UCSD-AML1 (cell line): ENCODE results near the gene ISYNA1.

Source experiments
- DNase-seq: peaks from one replicate; lab custom pipeline; 2025; ENCODE audit not compliant: unreplicated experiment; lab: John Stamatoyannopoulos, UW

The ISYNA1 gene

DNA sequence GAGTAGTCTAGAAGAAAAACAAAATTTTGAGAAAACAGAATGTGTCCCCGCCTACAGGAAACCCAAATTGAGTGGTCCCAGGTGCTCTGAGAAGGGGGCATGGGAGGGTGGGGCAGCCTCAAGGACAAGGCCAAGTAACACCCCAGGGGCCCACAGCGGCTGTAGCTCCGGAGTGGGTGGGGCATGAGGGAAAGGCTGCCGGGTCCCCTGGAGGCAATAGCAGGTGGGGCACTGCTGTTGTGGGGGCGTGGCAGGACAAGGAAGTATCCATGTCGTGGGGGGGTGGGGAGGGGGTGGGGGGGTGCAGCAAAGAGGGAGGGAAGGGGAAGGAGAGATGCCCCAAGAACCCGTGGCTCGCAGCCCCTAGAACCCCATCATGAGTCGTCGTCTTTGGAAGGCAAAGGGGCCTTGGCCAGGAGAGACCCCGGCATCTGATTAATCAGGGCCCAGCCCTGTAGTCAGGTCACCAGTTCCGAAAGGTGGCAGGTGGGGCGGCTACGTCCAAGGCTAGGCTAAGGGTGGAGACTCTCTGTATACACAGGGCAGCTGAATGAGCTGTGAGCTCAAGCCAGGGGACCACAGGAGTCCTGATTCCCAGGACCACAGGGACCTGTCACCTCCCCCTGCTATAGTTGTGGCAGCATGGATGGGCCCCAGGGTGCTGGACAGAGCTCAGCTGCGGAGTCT is 7.5 kb upstream of the ISYNA1 start:
- no peak for DNase-seq

DNA sequence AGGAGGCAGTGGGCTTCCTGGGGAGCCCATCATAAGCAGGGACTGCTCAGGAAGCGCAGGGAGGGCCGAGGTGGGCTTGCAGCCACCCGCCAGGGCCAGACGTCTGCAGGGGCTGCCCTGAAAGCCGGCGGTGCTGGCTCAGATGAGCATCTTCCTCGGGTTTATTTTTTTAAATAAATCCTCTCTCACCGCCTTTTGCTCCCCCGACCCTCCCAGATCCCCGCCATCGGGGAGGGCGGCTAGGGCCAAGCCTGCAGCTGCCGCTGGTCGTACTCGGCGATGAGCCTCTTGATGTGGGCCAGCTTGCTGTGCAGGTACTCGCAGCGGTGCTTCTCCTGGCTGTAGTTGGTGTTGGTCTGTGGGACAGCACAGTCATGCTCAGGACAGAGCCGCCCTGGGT is 6.6 kb upstream of the ISYNA1 start:
- DNase-seq = no peak

DNA sequence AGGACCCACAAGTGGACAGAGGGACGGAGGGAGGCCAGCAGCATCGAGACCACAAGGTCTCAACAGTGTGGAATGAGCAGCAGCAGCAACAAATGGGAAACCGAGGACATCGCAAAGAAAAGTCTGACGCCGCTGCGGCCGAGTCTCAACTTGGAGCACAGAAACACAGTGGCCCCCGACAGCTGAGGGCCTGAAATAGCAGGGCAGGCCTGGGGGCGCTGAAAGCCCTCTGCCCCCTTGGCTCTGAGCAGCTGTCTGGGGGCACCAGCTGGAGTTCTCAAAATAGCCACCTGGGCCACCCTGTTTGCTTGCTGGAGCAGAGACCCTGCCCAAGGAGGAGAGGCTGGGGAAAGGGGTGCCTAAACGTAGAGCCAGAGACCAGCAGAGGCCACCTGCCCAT is 5.9 kb upstream of the ISYNA1 start:
- DNase-seq = no peak

DNA sequence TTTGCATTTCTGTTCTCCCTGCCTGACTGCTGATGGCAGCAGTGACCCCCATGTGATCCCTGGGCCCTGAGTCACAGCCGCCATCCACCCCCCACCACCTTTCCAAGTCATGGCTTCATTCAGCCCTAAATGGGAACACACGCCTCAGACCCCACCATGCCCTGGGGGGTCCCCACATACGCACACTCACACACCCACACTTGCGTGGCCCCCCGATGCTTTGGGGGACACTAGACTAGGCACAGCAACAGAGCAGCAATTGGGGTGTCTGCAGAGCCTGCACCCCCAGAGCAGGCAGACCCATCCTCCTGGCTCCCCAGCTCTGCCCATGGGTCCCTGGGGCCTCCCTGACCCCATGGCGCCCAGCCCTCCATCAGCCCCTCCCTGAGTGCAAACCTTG is 5.5 kb upstream of the ISYNA1 start:
- no peak for DNase-seq

DNA sequence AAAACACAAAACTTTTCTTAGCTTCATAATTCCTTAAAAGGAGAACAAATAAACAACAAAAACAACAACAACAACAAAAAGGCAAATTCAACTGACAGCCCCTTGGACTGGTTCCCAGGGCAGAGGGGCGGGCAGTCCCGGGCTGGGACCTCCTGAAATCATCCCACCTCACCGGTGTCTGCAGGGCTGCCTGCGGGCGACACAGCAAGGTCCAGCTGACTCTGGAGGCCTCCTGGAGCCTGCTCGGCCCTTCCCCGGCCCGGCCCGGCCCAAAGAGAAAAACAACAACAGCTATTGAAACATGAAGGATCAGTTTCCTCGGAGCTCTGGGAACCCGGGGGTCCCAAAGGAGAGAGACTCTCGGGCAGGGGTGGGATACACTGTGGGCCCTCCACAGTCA is 5.0 kb upstream of the ISYNA1 start:
- no peak for DNase-seq

DNA sequence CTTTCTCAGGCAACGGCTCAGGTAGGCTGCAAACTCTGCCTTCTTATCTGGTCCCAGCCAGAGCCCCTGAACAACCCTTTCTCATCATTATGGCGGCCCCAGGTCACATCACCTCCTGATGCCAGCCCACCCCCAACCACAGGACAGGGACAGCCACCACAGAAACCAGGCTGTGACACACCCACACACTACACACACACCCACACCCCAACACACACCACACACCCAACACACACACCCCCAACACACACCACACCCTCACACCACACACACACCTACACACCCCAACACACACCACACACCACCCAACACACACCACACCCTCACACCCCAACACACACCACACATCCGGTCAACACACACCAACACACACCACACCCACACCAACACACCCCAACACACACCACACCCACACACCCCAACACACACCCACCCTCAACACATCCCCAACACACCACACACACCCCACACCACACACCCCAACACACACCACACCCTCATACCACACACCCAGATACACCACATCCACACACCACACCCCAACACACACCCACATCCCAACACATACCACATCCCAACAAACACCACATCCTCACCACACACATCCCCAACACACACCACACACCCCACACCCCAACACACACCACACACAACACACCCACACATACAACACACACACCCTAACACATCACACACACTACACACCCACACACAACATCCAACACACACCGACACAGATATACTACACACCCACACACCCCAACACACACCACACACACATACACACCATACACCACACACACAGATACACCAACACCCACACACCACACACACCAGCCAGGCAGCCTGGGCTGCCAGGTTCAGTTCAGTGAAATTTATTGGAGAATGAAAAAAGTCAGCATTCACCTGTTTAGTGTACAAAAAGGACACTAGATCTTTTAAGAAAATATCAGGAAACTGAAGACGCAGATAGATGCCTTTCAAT is 4.2 kb upstream of the ISYNA1 start:
- no peak for DNase-seq

DNA sequence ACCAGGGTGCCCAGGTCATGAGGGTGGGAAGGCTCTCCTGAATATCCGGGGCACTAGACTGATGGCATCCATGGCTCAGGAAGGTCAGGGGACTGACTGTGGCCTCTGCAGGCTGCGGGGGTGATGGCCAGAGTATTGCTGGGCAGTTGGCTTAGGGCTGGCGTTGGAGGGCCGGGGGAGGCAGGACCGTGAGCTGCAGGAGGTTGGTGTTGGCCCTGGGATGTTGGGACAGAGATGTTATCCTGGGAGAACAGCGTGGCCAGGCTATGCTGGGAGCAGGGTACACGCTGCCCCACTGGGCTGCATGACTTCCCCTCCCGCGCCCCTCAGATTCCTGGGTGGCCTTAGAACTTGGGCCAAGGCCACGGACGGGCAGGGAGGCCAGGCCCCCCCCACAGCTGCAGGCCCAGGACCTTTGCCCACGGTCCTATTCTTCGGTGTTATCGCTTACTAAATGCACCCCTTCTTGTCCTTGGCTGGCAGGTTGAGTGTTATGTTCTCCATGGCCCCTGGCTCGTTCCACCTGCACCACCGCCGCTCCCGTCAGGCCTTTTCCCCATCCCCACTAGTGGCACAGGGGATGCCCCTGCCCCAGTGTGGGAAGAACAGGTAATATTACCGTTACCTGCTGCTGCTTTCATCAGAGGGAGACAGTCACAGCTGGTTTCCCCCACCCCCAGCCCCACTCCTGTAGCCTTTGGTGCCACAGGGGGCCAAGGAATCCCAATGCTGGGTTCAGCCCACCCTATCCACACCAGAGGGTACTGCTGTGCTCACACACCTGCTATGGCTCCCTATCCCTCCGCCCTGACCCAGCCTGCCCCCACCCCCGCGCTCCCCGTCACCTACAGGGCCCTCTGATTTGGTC is 3.2 kb upstream of the ISYNA1 start:
- no peak for DNase-seq

DNA sequence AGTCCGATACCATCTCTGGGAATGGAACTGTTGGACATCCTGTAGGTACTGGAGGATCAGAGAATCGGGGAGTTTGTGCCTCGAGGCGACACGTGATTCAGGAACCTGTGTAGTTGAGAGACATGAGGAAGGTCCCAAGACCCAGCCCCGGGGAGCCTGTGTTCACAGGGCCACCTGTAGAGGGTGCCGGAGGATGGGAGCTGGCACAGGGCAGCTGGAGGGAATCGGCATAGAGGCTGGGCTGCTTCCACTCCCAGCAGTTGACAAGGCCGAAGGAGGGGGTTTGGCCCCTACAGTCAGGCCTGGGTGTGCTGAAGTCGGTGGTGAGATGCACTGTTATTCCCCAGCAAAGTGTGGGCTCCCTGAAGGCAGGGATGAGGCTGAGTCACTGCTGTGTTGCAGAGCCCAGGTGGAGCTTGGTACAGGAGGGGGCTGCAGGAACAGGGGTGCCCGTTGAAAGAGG is 2.5 kb upstream of the ISYNA1 start:
- DNase-seq = peak; percentile 51

DNA sequence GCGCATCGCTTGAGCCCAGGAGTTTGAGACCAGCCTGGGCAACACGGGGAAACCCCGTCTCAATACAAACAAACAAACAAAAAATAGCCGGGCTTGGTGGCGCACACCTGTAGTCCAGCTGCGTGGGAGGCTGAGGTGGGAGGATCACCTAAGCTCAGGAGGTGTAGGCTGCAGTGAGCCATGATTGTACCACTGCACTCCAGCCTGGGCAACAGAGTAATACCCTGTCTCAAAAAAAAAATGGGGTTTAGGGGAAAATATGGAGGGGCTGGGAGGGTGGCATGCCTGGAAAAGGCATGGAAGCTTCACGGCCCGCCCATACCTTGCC is 1.9 kb upstream of the ISYNA1 start:
- DNase-seq = no peak

DNA sequence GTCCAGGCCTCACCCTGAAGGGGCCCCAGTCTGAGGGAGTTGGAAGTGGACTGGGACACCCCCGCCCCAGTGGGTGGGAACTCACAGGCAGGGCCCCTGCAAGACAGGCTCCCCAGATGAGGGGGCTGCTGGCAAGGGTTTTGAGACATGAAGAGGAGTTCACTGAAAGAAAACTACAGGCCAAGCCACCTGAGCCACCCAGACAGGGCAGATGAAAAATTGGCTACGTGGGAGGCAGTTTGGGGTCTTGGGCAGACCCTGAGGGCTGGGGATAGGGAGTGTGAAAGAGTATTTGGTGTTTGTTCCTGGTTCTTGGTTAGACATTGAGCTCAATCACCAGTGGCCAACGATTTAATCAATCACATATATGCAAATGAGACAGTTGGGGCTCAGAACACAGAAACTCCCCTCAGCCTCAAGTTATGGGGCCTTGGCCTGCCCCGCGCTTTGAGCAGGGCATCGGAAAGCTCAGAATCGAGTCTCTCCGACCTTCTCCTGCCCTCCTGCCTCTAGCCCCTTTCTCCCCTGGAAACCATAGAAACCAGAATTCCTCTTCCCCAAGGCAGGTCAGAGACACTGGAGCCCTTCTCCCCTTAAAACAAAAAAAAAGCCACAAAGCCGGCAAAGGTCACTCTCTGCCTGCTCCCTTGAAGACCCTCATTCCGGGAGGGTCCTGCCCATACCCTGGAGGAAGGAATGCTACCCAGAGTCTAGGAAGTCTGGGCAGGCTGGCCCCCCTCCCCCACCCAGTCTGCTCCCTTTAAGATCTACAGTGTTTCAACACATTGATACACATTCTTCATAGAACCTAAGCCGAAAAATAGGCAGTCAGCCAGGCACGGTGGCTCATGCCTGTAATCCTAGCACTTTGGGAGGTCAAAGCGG is 1.3 kb upstream of the ISYNA1 start:
- DNase-seq = no peak

DNA sequence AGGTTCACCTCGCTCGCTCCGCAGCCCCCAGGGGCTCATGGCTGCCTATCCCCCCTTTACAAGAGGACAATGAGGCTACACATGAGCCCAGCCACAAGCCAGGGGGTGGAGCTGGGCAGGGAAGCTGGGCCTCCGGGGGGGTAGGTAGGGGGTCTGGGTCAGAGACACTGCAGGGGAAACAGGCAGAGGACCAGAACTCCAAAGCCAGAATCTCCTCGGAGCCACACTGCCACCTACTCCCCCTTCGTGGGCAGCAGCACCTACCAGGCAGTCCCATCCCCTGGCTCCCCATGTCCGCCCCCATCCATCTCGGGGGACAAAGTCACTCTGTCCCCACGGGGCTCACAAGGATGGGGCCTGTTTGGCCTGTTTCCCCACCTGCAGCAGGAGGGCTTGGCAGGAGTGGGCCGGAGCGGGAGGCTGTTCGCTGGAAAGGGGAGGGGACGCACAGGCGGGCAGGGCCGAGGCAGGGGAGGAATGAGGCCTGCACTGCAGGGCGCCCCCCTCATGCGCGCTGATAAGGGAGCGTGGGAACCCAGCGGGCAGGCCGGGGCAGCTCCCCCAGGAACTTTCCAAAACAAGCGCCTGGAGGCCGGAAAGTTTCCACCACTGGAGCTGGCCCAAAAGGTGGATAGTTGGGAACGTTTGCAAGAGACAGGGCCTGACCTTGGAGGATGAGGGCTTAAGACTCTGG is 545 bp upstream of the ISYNA1 start:
- DNase-seq = peak; percentile 21

DNA sequence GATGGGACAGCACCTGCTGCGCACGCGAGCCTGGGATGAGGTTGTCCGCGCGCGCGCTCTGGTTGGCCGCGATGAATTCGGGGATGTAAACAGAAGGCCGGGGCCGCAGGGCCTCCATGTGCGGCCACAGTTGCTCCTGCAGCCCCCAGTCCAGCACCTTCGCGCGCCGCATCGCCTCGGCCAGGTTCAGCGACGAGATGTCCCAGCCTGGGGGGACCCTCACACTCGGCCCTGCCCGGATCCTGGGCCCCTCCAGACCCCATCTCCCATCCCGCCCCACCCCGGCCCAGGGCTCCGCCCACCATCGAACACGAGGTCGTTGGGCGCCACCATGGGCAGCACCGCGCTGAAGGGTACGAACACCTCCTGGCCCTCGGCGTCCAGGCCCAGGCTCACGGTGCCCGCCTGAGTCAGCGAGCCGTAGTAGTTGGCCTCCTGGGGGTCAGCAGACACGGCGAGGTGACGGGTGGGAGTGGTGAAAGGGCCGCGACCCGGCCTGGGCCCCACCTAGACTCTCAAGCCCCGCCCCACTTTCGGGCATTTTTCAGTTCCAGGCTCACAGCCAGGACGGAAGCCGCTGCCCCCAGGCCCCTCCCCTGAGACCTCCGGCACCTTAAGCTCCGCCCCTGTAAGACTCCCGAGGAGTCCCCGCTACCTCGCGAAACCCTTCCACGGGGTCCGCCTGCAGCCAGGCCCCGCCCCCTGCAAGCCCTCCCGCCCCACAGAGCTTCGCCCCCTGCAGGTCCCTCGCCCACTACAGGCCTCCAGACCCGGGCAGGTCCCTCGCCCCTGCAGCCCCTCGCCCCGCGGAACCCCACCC is 1.1 kb downstream of the ISYNA1 start:
- peak; percentile 65 for DNase-seq

DNA sequence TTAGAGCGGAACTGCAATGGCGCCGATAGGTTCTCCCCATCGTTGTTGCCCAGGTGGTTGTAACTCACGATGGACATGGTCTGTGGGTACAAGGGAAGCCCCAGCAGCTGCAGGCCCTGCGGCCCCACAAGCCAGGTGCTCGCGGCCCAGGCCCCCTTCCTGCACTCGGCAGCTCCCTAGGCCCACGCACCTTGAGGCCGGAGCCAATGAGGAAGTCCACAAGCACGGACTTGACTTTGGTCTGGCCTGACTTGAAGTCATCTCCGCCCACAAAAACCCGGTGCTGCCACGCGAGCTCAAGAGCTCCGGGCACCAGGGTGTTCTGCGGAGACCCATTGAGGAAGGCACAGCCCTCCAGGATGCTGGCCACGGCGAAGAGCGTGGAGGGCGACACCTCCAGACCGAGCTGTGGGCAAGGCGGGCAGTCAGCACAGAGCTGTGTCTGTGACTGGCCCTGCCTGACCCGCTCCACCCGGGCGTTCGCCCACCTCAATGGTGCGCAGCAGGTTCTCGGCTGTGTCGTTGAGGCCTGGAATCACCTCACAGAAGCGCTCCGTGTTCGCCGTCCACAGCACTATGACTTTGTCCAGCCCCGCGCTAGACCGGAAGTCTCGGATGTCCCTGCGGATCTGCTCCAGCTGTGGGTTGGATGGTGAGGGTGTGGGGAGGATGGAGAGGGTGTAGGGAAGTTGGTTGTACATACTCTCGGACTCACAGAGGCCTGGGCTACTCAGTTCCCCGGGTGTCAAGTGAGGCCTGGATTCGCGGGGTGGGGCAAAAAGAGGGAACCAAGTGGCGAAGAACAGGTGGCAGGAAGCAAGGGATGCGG is 1.9 kb downstream of the ISYNA1 start:
- DNase-seq = no peak

DNA sequence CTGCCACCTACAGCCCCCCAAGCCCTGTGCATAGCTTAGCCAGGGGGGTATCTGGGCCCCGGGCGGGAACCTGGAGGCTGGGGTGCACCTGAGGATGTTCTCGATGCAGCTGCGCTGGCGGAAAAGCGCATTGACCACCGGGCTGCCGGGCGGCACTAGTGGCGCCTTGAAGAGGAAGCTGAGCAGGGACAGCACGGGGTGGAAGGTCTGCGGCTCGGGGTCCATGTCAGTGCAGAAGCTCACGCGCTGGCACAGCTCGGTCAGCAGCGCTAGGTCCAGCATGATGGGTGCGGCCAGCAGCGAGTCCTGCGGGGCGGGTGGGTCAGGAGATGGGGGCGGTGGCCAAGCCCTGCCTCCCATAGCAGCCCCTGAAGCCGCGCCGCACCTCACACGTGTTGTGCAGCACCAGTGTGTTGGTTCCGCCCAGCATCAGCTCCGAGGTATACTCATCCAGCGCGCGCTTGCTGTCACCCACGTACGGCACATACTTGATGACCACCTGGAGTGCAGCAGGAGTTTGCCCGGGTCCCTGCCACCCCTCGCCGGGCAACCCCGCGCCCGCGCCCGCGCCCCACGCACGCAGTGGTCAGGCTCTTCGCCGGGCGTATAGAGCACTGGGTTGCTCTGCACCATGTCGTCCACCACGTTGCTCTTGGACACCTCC is 2.6 kb downstream of the ISYNA1 start:
- DNase-seq = no peak

DNA sequence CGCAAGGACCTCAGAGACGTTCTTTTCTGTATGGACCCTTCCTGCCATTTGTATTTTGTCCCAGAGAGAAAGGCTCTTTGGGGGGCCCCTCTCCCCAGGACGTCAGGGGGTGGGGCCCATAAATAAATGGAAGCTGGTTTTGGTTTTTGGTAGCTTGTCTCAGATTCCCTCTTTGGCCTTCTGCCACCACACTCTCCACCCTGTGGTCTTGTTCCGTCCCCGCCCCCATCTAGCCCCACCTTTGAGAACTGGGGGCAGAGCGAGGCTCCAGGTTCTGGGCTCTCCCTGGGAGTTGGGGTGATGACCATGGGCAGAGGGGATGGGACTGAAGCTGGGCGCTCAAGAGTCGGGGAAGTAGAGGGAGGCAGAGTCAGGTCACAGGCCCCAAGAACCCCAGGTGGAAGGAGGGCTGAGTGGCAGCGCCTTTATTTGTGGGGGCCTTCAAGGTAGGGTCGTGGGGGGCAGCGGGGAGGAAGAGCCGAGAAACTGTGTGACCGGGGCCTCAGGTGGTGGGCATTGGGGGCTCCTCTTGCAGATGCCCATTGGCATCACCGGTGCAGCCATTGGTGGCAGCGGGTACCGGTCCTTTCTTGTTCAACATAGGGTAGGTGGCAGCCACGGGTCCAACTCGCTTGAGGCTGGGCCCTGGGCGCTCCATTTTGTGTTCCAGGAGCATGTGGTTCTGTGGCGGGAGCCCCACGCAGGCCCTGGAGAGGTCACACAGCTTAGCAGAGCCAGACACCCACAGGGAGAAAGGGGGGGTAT is 3.3 kb downstream of the ISYNA1 start:
- DNase-seq = no peak

DNA sequence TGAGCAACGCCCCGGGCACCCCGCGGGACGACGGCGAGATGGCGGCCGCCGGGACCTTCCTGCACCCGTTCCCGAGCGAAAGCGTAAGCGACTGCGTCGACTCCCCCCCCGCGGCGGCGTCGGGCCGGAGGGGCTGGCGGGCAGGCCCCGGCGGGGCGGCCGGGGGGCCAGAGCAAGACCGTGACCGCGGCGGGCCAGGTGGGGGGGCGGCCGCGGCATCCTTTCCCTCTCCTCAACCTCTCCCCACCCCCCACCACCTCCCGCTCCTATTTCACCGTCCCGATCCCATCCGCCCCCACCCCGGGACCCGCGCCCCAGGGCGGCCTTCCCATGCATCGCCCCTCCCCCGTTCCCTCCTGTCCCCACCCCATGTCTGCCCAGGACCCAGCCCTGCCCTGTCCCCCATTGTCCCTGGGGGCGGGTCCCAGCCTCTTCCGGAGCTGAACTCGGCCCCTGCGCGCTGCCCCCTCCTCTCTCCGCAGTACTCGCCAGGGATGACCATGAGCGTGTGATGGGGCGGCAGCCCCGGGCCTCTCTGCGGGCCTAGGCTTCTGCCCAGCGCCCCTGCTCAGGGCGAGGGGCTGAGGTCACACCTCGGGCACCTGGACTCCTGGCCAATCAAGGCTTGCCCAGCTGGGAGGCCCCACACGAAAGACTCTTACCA is 4.1 kb downstream of the ISYNA1 start:
- DNase-seq = no peak
